Measurements from ENCODE around the gene TCAP.

The TCAP gene

DNA sequence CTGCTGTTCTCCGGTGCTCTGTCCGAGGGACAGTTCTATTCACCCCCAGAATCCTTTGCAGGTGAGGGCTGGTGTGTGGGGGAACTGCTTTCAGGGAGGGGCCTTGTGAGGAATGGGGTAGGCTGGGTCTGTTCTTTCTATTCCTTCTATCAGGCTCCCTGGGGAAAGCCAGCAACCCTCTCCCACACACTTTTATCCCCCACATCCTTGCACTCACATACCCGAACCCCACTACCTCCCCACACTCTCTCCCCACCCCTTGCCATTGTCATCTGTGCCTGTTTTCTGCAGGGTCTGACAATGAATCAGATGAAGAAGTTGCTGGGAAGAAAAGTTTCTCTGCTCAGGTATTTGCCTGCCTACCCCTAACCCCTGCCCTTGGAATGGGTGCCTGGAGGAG lies 6.4 kb upstream of the TCAP start:
- Histone ChIP-seq H3K36me3 (peaks cover 8% of the 10 kb centered on the region; the same call in 1 of the 2 replicates), H3K27me3 (no peaks in the 10 kb centered on the region), H3K4me3 (ENCODE audit: low read depth, low read length) (no peak overlapping the region), H3K9me3 (no peaks in the 10 kb centered on the region), H3K4me1 (no peaks in the 10 kb centered on the region)
- TF ChIP-seq, protein P1, sequence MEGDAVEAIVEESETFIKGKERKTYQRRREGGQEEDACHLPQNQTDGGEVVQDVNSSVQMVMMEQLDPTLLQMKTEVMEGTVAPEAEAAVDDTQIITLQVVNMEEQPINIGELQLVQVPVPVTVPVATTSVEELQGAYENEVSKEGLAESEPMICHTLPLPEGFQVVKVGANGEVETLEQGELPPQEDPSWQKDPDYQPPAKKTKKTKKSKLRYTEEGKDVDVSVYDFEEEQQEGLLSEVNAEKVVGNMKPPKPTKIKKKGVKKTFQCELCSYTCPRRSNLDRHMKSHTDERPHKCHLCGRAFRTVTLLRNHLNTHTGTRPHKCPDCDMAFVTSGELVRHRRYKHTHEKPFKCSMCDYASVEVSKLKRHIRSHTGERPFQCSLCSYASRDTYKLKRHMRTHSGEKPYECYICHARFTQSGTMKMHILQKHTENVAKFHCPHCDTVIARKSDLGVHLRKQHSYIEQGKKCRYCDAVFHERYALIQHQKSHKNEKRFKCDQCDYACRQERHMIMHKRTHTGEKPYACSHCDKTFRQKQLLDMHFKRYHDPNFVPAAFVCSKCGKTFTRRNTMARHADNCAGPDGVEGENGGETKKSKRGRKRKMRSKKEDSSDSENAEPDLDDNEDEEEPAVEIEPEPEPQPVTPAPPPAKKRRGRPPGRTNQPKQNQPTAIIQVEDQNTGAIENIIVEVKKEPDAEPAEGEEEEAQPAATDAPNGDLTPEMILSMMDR (IDR thresholded peaks at IDR 0.05; ENCODE audit: low read depth, low read length) = no peak
- DNase-seq = no peak

DNA sequence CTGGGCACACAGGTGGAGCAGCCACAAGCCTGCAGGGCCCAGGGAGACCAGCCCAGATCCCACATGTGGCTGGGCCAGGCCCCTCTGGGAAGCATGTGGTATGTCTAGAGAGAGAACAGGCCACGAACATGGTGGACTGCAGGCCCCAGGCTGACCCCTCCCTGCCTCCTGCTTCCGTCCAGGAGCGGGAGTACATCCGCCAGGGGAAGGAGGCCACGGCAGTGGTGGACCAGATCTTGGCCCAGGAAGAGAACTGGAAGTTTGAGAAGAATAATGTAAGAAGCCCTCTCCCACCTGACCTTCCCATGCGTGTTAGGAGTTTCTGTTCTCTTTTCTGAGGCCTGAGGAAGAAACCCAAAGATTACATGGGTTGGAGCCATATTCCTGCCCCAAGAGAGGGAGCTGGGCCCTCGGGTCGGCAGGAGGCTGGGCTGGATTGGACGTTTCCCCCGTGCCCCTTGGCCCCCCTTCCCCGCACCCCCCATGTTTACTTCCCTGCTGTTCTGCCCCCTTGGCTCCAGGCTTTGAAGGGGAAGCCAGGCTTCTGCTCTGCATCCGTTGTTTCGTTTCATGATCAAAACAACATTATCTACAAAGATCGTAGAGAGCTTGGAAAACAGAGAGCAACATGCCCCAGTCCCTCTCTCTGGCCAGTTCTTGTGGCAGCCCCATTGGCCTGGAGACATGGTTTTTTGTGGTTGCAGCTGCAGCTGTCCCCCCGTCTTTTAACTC lies 5.7 kb upstream of the TCAP start:
- TF ChIP-seq, protein P1 (IDR thresholded peaks at IDR 0.05; ENCODE audit: low read depth, low read length) = no peak
- H3K36me3 ChIP-seq = peaks cover 8% of the 10 kb centered on the region; the same call in 1 of the 2 replicates

GRCh38 chr17:39660011-39660360 lies 5.2 kb upstream of the TCAP start:
- peaks cover 8% of the 10 kb centered on the region; the same call in 1 of the 2 replicates for H3K36me3 ChIP-seq
- no peak for DNase-seq
- no peaks in the 10 kb centered on the region for H3K9me3 ChIP-seq
- no peak overlapping the region for H3K4me3 ChIP-seq (ENCODE audit: low read depth, low read length)
- H3K27me3 ChIP-seq = no peaks in the 10 kb centered on the region
- TF ChIP-seq, protein P1 (IDR thresholded peaks at IDR 0.05; ENCODE audit: low read depth, low read length) = no peak
- no peaks in the 10 kb centered on the region for H3K4me1 ChIP-seq

More for the DNA sequence above, 5.7 kb upstream of the TCAP start:
- Histone ChIP-seq H3K27me3 (no peaks in the 10 kb centered on the region), H3K4me1 (no peaks in the 10 kb centered on the region), H3K4me3 (ENCODE audit: low read depth, low read length) (no peak overlapping the region), H3K9me3 (no peaks in the 10 kb centered on the region)
- no peak for DNase-seq

GRCh38 chr17:39660397-39661385 lies 4.5 kb upstream of the TCAP start:
- no peaks in the 10 kb centered on the region for H3K4me1 ChIP-seq
- no peak for DNase-seq
- H3K9me3 ChIP-seq = no peaks in the 10 kb centered on the region
- TF ChIP-seq, protein P1 (IDR thresholded peaks at IDR 0.05; ENCODE audit: low read depth, low read length) = no peak
- H3K36me3 ChIP-seq = peaks cover 8% of the 10 kb centered on the region; the same call in 1 of the 2 replicates
- H3K27me3 ChIP-seq = no peaks in the 10 kb centered on the region
- H3K4me3 ChIP-seq (ENCODE audit: low read depth, low read length) = no peak overlapping the region

GRCh38 chr17:39661744-39662541 lies 3.2 kb upstream of the TCAP start:
- no peak for DNase-seq
- no peaks in the 10 kb centered on the region; the same call in 1 of the 2 replicates for H3K27me3 ChIP-seq
- peaks cover 2% of the 10 kb centered on the region for H3K4me1 ChIP-seq
- no peak overlapping the region for H3K4me3 ChIP-seq (ENCODE audit: low read depth, low read length)
- peaks cover 8% of the 10 kb centered on the region; the same call in 1 of the 2 replicates for H3K36me3 ChIP-seq
- H3K9me3 ChIP-seq = no peaks in the 10 kb centered on the region
- TF ChIP-seq, protein P1 (IDR thresholded peaks at IDR 0.05; ENCODE audit: low read depth, low read length) = no peak
